Epidermal melanocyte (primary cell): ENCODE results near the gene CGB3.

ENCODE experiments used
- DNase-seq: peaks from one replicate; pipeline ENCODE4 v3.0.0; 2011; ENCODE audit warnings: low spot score; ENCODE audit not compliant: insufficient read length

The CGB3 gene

GRCh38 chr19:49016067-49016839, 7.9 kb downstream of the CGB3 start:
- DNase-seq, result no peak

DNA sequence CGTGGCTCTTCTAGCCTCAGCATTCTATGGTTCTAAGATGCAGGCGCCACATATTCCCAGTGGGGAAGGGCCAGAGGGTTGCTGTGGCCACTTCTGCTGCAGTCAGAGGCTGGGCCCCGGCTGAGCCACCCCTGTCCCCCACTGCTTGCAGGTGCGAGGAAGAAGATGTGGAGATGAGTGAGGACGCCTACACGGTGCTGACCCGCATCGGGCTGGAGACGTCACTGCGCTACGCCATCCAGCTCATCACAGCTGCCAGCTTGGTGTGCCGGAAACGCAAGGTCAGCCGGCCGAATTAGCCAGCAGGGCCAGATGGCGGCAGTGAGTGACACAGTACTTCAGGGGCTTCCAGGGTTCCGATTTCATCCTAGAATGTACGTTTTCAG, 9.3 kb downstream of the CGB3 start:
- DNase-seq, result no peak

- no peak for DNase-seq
These were observed 9.8 kb downstream of the CGB3 start for GRCh38 chr19:49014123-49014869.

DNA sequence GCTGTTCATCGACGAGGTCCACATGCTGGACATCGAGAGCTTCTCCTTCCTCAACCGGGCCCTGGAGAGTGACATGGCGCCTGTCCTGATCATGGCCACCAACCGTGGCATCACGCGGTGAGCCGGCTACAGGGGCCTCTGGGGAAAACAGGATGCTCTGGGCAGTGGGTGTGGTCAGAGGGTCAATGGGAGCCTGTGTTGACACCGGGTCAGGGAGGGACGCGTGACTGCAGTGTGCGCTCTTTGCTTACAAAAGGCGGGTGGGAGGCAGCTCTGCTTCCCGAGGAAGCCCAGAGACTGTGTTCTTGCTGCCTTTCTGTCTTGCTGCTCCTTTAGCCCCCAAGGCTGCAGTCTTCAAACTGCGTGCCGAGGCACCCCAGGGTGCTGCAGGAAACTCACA, 12.9 kb downstream of the CGB3 start:
- DNase-seq, result peak; percentile 40

GRCh38 chr19:49010453-49010852, 13.7 kb downstream of the CGB3 start:
- no peak for DNase-seq

GRCh38 chr19:49009828-49010227, 14.3 kb downstream of the CGB3 start:
- DNase-seq, result no peak

GRCh38 chr19:49006905-49007304, 17.2 kb downstream of the CGB3 start:
- DNase-seq, result no peak

DNA sequence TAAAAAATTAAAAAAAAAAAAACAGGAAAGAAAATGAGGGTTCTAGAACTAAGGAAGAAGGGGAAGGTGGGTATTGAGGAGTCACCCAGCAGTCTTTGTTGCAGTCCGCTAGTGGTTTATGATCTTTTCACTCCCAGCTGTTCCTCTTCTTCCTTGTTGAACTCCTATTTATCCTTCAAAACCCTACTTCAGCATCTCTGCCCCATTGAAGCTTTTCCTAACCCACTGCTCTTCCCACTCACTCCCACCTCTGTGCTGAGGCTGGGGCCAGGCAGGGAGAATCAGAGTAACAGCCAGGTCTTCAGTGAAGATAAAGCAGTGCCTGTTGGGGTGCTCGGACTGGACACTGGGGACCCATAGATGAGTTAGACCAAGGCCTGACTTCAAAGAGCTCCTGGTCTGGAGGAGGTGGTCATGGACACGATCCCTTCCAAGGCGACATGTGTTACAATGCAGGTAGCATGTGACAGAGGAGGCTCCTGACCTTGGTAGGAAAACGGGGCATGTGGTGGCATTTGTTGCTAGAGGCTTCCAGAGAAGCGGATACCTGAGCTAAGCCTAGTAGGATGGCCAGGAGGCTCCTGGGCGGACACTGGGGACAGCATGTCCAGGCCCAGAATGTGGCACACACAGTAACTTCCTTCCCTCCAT, 19.0 kb downstream of the CGB3 start:
- no peak for DNase-seq

GRCh38 chr19:49004133-49004532, 20.0 kb downstream of the CGB3 start:
- DNase-seq, result no peak

- peak; percentile 50 for DNase-seq
These were observed 24.4 kb downstream of the CGB3 start for GRCh38 chr19:48999481-49000325.

GRCh38 chr19:48997972-48998371, 26.2 kb downstream of the CGB3 start:
- DNase-seq, result no peak

DNA sequence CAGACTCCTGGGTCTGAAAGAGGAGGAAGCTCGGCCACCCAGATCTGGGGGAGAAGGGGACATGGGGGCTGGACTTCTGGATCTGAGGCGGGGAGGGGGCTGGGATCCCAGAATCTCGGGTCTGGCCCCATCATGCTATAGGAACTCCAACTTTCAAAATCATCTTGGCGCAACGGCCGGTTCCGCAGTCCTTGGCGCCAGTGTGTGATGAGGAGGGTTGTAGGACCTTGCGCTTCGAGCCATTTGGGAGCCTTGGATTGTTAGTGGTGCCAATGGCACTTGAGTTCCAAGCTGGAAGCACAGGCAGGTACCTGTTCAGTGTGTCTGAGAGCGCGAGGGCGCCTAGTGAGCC, 30.1 kb downstream of the CGB3 start:
- DNase-seq, result no peak

GRCh38 chr19:48993175-48994034, 30.7 kb downstream of the CGB3 start, which contains the start of the genes GYS1 and RUVBL2:
Gene GYS1 (minus strand): TSS chr19:48993309. CDS start chr19:48993112, 197 bp downstream.
Gene RUVBL2 (plus strand): TSS chr19:48993887. CDS start chr19:48993912, 25 bp downstream.
- DNase-seq, result peak; percentile 95

DNA sequence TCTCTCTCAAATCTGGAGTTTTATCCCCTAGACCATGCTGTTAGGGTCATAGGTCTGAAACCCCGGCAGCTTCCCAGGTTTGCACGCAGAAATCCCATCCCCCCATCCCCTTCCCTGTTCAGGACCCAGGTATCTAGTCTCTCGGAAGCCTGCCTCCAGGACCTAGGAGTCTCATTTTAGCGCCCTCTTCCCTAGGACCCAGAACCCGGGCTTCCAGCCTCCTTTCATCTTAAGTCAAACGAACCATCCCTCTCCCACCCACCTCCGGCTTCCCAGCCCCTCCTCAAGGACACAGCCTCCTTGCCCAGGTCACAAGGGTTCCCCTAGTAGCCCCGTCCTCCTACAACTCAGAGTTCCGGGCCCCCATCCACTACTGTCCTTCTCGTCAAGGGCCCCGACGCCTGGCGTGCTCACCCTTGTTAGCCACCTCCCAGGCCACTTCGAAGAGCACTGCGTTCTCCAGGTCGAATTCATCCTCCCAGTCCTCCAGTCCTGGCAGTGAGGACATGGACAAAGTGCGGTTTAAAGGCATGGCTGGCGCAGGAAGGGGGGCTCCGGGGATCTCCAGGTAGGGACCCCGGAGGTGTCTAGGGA, 31.5 kb downstream of the CGB3 start:
- DNase-seq, result no peak

DNA sequence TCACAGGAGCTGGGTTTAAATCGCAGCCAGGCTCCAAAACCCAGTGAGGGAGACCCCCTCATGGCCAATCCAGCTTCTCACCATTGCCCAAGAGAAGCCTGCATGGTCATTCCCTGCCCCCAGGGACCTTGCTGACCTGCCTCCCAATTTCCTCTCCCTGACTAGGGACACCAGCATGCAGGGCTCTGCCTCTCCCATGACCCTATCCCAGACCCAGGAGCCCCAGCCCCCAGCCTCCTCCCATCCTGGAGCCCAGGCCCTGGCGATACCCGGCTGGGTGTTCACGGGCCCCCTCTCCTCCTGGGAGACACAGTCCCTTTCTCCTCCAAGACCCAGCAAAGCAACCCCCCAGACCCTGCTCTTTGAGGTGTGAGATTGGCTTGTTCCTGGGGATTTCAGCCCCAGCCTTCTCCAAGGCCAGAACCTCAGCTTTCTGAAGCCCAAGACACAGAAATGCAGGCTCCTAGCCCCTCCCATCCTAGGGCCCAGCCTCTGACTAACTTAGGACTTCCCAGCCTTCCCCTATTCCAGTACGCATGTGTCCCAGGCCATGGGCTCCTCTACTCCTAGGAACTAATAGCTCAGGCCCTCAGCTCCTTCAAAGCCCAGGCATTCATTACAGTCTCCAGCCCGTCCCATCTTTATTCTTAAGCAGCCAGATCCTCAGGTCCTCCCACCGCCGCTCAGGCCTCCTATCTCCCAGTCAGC, 32.1 kb downstream of the CGB3 start:
- peak; percentile 90 for DNase-seq

DNA sequence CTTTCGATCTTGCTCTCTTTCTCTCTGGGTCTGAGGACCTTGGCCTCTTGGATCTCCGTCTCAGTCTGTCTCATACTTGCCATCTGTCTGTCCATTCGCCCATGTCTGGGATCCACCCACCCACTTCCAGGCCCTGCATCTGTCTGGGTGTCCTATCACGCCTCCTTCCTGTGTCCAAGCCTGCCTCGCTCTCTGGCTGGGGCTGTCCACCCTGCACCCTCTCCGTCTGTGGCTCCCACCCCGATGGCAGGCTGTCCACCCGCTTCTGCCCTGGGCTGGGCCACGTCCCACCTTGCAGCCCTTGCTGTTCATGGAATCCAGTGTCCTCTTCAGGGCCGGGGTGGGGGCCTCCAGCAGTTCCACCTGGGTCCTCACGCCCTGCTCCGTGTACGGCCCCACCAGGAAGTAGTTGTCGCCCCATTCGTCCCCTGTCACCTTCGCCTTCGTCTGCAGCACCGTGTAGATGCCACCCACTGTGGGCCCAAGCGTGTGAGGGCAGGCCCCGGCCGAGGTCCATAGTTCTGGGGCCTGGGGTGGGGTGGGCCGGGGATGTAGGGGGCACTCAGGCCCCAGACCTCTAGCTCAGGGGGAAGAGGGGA, 33.0 kb downstream of the CGB3 start:
- no peak for DNase-seq

DNA sequence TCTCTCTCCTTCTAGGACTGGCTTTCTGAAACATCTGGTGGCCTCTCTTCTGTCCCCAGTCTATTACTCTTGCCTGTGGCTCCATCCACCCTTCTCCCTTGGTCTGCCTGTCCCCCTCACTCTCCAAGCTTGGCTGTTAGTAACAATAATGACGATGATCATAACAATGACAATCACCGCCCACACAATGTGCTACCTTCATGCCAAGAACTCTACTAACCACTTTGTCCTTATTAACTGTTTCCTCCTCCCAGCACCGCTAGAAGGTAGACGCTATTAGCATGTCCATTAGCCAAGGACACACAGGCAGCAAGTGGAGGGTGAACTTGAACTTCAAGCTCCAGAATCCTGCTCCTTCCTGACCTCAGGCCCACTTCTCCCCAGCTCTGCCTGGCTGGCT, 33.7 kb downstream of the CGB3 start:
- no peak for DNase-seq

- no peak for DNase-seq
These were observed 34.3 kb downstream of the CGB3 start for GRCh38 chr19:48989701-48990291.

DNA sequence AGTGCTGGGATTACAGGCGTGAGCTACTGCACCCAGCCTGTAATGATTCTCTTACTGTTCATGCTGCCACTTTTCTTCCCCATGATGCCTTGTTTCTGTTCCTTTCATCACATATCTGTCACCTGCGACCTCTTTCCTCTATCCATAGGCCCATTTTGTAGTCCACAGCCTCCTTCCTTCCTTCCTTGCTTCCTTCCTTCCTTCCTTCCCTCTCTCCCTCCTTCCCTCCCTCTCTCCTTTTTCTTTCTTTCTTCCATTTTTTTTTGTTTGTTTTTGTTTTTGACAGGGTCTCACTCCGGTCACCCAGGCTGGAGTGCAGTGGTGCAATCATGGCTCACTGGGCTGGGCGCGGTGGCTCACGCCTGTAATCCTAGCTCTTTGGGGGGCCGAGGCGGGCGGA, 35.3 kb downstream of the CGB3 start:
- DNase-seq, result no peak
